ENCODE measurements around the gene POLR1B.
A peak's percentile ranks its signal among the peaks of the same experiment; 100 is the strongest.
"Not testable (repeated sequence)": the region's sequence is repeated elsewhere in the genome, so short reads cannot be mapped to it uniquely, and the experiment has no call there.

Gene POLR1B, protein sequence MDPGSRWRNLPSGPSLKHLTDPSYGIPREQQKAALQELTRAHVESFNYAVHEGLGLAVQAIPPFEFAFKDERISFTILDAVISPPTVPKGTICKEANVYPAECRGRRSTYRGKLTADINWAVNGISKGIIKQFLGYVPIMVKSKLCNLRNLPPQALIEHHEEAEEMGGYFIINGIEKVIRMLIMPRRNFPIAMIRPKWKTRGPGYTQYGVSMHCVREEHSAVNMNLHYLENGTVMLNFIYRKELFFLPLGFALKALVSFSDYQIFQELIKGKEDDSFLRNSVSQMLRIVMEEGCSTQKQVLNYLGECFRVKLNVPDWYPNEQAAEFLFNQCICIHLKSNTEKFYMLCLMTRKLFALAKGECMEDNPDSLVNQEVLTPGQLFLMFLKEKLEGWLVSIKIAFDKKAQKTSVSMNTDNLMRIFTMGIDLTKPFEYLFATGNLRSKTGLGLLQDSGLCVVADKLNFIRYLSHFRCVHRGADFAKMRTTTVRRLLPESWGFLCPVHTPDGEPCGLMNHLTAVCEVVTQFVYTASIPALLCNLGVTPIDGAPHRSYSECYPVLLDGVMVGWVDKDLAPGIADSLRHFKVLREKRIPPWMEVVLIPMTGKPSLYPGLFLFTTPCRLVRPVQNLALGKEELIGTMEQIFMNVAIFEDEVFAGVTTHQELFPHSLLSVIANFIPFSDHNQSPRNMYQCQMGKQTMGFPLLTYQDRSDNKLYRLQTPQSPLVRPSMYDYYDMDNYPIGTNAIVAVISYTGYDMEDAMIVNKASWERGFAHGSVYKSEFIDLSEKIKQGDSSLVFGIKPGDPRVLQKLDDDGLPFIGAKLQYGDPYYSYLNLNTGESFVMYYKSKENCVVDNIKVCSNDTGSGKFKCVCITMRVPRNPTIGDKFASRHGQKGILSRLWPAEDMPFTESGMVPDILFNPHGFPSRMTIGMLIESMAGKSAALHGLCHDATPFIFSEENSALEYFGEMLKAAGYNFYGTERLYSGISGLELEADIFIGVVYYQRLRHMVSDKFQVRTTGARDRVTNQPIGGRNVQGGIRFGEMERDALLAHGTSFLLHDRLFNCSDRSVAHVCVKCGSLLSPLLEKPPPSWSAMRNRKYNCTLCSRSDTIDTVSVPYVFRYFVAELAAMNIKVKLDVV

DNA sequence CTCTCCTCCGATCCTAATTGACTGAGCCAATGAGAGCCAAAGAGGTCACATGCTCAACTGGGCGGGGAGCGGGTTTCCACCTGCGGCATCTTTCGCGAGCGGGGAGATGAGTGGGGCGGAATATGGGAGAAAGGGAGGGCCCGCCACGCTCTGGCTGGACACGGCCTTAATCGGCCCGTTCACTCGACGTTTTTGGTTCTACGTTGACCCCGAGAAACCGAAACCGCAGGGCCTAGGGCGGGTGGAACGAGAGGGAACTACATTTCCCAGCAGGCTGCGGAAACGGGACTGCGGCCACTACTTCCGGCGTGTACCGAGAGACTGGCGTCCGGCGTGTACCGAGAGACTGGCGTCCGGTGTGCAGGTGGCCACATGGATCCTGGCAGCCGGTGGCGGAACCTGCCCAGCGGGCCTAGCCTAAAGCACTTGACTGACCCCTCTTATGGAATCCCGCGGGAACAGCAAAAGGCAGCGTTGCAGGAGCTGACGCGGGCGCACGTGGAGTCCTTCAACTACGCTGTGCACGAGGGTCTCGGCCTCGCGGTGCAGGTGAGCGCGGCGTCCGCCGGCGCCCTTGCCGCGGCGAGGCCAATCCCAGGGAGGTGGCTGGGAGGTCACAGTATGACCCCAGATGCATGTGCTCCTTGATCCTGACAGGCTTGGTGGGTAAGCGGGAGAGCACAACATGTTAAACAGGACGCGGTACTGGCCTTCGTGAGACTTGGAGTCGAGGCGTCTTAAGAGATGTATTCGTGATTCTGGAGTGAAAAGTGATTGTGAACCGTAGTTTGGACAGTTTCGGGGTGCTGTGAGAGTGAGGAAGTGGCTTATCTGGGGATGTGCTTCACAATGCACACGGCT lies at the start of gene POLR1B:
TSS of gene POLR1B (plus strand) at position 343 of the 861 bp plus-strand sequence. CDS start at position 373, 30 bp downstream.
- DNase-seq, result peak; percentile 73

DNA sequence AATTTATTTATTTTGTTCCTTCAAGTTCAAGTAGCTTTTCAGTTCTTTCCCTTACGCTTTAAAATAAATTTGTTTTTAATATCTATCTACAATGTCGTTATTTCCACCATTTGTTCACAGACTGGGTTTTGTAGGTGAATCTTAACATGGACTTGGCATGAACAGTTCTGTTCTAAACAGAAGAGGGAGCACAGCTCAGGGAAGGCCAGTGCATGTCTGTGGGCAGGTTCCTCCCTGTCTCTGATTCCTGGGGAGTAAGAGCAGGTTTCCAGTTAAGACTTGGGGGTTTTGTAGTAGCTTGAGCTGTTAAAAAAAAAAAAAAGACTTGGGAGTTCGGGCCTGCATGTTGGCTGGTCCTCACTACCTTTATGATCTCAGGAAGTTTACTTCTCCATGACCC lies 49.2 kb upstream of the POLR1B start:
- no peak for DNase-seq

DNA sequence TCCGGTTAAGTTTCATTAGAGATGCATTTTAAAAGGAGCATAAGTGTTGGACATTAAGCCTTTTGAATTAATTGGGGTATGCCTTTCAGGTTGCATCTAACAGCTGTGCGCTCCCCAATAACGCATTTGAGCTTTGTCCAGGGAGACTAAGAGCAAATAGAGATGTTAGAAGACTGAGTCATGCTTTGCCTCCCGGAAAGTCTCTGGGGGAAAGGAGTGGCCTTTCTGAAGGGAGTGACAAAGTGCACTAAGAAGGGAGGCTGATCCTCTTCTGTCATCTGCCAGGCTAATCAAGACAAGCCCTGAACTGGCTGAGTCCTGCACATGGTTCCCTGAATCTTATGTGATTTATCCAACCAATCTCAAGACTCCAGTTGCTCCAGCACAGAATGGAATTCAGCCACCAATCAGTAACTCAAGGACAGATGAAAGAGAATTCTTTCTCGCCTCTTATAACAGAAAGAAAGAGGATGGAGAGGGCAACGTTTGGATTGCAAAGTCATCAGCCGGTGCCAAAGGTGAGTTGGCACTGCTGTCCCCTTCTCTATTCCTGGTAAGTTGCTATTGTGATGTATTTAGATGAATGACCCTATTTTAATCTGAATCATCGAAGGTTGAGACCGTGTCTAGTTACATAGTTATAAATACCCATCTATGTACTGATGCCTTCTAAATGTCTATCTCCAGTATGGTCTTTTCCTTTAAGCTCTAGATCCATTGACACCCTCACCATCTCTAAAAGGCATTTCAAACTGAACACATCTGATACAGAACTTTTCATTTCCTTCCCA lies 48.2 kb upstream of the POLR1B start:
- peak; percentile 71 for DNase-seq

DNA sequence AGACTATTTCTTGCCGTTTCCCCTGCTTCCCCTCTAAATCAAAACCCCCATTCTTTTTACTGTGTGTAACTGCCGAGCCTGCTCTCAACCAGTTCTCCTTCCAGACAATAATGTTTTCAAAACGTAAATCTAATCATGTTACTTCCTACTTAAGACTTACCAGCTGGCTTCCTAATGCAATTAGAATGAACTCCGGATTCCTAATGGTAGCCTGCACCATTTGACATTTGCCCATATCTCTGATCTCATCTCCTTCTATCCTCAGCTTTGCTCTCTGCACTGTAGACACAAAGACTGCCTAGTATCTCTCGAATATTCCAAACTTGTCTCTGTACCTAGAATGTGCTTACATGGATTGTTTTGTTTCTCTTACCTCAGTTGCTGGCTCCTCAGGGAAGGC lies 47.4 kb upstream of the POLR1B start:
- no peak for DNase-seq

DNA sequence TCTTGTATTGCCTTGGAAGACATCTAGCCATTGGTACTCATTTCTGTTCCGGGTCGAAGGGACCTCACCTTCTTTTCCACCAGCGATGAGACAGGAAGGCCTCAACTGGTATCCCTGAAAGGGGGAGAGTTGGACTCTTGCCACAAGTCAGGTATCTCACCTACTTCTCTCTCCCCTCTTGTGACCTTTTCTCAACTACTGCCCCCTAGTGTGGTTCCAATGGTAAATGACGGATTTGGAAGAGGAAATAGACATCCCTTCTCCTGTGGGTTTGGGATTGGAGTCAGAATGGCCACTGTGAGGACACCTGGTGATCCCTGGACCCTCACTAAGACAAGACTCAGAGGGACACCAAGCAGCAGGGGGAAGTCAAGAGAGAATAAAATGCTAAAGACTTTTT lies 46.4 kb upstream of the POLR1B start:
- not testable (repeated sequence) for DNase-seq

DNA sequence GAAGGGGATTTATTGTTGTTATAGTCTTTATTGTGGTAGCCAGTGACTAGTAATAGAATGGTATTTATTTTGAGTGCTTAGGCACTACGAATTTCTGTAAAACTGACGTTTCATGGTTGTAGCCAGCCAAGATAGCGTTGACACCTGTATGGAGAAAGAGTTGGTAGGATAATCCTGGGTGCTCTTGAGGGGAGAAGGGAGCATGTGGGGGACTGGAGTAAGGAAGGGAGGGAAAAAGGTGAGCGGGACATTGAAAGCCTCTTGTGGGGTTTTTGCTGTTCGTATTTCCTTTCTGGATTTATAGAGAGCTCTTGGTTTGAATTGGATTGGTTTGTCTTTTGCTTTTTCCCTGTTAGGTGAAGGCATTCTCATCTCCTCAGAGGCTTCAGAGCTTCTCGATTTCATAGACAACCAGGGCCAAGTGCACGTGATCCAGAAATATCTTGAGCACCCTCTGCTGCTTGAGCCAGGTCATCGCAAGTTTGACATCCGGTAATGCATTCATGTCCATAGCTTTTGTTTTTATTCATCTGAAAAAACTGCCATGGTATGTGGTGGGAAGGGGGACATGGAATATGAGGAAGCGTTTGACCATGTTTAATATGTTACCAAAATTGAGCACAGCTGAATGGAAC lies 41.3 kb upstream of the POLR1B start:
- peak; percentile 47 for DNase-seq

DNA sequence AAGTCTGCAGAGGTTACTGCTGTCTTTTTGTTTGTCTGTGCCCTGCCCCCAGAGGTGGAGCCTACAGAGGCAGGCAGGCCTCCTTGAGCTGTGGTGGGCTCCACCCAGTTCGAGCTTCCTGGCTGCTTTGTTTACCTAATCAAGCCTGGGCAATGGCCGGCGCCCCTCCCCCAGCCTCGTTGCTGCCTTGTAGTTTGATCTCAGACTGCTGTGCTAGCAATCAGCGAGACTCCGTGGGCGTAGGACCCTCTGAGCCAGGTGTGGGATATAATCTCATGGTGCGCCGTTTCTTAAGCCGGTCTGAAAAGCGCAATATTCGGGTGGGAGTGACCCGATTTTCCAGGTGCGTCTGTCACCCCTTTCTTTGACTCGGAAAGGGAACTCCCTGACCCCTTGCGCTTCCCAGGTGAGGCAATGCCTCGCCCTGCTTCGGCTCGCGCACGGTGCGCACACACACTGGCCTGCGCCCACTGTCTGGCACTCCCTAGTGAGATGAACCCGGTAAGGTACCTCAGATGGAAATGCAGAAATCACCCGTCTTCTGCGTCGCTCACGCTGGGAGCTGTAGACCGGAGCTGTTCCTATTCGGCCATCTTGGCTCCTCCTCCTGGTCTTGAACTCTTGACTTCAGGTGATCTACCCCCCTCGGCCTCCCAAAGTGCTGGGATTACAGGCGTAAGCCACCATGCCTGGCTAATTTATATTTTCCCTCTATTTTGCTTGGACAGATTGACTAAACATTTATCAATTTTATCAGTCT lies 32.8 kb upstream of the POLR1B start:
- not testable (repeated sequence) for DNase-seq

DNA sequence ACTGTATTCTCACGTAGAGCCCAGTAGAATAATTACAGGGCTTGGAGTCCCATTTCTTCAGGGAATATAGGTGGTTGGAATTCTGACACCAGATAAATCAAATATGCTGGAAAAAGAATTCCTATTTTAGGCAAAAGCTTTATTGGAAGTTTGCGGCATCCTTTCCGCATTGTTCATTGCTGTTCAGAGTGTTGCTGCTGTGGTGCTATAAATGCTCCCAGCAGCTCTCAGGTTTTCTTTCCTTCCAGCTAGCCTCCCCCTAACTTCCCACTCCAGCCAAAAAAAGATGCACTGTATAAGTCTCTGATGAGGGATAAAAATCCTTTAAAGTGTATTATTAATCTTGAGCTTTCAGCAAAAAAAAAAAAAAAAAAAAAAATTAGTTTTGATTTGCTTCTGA lies 25.5 kb upstream of the POLR1B start:
- DNase-seq, result no peak

DNA sequence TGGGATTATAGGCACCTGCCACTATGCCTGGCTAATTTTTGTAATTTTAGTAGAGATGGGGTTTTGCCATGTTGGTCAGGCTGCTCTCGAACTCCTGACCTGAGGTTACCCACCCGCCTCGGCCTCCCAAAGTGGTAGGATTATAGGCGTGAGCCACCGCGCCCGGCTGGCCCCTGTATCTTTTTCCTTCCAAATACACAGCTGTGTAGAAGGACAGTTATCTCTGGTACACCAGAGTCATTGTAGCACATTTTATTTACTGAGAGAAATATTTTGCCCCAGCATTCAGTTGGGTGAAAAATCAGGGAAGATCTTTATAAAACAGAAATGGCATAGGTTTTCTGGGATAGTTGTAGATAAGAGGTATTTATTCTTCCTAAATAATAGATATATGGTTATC lies 23.5 kb upstream of the POLR1B start:
- DNase-seq, result no peak

DNA sequence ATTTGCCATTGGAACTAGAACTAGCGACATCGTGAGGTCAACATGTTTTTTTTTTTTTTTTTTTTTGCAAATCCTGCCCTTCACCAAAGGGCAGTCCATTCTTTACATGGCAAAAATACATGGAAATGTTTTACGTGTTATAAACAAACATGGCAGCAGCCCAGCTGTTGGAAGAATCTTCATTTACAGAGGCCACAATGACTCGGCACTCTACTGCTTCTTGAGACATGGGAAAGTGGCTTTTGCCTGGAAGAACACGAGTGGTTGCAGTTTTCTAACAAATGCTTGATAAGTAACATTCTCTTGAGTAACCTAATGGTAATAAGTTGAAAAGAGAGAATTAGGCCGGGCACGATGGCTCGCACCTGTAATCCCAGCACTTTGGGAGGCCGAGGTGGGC lies 22.8 kb upstream of the POLR1B start:
- DNase-seq, result no peak

DNA sequence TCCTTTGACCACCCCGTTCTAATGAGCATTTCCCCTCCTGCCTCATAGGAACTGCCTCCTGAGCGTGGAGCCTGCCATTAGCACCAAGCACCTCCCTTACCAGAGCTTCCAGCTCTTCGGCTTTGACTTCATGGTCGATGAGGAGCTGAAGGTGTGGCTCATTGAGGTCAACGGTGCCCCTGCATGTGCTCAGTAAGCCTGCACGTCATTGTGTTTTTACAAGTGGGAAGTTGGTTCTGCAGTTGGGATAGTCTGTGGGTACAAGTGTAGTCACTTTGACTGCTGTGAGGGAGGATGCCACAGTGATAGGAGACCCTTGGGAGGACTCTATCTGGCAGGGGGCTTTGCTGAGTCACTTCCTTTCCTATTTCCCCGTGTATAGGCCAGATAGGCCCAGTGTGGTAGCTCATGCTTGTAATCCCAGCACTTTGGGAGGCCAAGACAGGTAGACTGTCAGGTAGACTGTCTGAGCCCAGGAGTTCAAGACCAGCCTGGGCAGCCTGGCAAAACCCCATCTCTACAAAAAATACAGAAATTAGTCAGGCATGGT lies 22.0 kb upstream of the POLR1B start:
- no peak for DNase-seq

DNA sequence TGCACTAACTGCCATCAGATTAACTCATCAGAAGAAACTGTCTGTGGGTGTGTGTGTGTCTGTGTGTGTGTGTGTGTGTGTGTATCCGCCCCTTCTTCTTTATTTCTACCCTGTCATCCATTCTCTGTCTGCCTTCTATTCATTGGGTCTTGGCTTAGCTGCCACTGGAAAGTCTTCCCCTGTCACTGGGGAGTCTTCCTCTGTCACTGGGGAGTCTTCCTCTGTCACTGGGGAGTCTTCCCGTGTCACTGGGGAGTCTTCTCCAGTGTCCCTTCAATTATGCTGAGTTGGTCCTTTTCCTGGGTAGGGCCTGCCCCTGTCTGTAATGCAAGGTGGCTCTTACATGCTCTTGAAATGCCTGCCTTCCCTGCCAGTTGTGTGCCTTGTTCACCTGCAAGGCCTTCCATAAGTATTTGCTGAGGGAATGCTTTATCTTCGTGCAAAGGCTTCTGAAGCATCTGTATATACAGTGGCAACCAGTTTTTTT lies 18.9 kb upstream of the POLR1B start:
- no peak for DNase-seq

DNA sequence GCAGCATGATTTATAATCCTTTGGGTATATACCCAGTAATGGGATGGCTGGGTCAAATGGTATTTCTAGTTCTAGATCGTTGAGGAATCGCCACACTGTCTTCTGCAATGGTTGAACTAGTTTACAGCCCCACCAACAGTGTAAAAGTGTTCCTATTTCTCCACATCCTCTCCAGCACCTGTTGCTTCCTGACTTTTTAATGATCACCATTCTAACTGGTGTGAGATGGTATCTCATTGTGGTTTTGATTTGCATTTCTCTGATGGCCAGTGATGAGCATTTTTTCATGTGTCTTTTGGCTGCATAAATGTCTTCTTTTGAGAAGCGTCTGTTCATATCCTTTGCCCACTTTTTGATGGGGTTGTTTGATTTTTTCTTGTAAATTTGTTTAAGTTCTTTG lies 18.0 kb upstream of the POLR1B start:
- DNase-seq, result not testable (repeated sequence)

DNA sequence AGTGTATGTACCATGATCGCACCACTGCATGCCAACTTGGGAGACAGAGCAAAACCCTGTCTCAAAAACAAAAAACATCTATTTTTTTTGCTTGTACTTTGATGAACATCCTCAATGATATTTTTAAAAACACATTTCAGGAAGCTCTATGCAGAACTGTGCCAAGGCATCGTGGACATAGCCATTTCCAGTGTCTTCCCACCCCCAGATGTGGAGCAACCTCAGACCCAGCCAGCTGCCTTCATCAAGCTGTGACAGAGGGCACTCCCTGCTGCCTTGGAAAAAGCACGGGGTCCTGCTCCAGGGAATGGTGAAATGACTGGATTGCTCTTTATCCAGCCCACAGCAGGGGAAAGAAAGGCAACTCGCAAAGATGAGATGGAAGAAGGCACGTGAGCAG lies 13.7 kb upstream of the POLR1B start:
- no peak for DNase-seq

DNA sequence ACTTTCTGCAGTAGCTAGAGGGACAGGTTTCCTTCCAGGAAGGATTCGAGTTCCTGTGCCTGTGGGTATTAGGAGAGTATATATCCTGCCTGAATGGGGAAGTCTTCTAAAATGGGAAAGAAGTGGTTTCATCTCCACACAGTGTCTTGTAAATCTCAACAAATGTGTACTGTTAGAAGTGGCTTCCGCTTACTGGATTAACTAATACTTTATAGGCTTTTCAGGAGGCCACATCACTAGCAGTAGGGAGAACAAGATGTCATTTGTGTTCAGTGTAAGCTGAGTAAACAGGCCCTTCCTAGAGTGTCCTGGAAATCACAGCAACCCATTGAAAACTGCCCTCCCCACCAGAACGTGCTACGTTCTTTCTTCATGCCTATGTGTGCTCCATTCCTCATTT lies 12.5 kb upstream of the POLR1B start:
- no peak for DNase-seq

DNA sequence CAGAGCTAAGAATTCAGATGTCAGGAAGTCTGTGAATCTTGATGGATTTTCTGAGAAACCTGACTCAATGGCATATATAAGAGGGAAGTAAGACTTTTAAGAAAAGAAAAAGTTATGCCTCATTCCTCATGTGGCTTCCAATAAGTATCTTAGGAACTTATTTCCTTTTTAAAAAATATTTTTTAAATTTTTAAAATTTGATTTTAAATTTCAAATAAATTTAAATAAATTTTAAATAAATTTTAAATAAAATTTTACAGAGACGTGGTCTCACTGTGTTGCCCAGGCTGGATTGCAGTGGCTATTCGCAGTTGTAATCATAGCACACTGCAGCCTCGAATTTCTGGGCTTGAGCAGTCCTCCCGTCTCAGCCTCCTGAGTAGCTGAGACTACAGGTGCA lies 11.5 kb upstream of the POLR1B start:
- DNase-seq, result no peak

DNA sequence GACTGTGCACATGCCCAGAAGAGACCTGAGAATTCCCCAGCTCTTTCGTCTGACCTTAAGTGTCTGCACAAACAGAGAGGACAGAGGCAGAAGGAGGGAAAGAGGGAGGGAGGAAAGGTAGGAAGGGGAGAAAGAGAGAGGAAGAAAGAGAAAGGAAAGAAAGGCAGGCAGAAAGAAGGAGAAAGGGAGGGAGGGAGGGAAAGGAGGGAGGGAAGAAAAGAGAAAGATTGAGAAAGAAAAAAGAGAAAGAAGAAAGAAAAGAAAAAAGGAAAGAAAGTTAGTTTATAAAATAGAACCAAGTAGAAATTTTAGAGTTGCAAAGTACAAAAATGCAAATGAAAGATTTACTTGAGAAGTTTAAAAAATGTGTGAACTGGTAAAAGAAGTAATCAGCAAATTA lies 7.4 kb upstream of the POLR1B start:
- DNase-seq, result no peak

DNA sequence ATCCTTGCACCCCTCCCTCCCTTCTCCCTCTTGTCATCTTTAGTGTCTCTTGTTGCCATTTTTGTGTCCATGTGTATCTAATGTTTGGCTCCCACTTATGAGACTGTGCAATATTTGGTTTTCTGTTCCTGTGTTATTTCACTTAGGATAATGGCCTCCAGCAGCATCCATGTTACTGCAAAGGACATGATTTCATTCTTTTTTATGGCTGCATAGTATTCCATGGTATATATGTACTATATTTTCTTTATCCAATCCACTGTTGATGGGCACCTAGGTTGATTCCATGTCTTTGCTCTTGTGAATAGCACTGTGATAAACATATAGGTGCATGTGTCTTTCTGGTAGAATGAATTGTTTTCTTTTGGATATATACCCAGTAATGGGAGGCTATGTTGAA lies 5.6 kb upstream of the POLR1B start:
- DNase-seq, result not testable (repeated sequence)

DNA sequence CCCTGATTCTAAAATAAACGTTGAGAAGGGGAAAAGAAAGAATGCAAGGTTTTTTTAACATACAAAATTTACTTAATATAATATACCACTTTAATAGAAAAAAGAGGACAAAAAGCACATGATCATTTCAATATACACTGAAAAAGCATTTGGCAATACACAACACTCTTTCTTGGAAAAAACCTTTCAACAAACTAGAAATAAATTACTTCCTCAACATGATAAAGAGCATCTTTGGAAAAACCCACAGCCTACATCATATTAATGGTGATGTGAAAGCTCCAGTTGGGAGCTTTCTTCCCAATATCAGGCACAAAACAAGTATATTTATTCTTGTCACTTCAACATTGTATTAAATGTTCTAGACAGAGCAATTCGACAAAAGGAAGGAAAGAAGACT lies 3.0 kb upstream of the POLR1B start:
- no peak for DNase-seq

DNA sequence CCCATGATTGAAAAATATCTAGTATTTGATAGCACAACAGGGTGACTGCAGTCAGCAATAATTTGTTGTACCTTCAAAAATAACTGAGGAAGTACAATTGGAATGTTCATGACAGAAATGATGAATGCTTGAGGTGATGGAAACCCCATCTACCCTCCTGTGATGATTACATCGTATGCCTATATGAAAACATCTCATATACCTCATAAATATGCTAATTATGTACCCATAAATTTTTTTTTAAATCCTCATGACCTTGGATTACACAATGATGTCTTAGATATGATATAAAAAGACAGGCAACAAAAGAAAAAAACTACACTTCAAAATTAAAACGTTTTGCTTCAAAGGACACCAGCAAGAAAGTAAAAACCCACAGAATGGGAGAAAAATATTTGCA lies 1.4 kb upstream of the POLR1B start:
- no peak for DNase-seq
